ENCODE results near the gene TBC1D17.

GRCh38 chr19:49924004-49924880 is 46.7 kb downstream of the TBC1D17 start:
- TF ChIP-seq CTCF (conservative IDR thresholded peaks at IDR 0.05 in 1 of 2, IDR thresholded peaks at IDR 0.05 in 1 of 2; ENCODE audit: extremely low read depth in 1 of 2, insufficient read depth in 1 of 2, low read depth in 1 of 2, low read length in 2 of 2) (no peak), EZH2 (IDR thresholded peaks at IDR 0.05; ENCODE audit: borderline replicate concordance, low read length) (no peak)
